HG03103 (cell line): Measurements from ENCODE around the gene GRWD1.

ENCODE experiments used
- ATAC-seq: cut with Tn5 transposase; IDR thresholded peaks from one replicate; pipeline ENCODE4 v1.9.1; 2021; ENCODE audit warnings: low read depth; ENCODE audit not compliant: unreplicated experiment

Gene GRWD1

GRCh38 chr19:48445606-48446481, at the start of gene GRWD1:
TSS of gene GRWD1 (plus strand) at chr19:48445983. CDS start at chr19:48446006, 23 bp downstream.
- ATAC-seq = peak; percentile 64

- ATAC-seq = no peak
Observed at GRCh38 chr19:48396016-48396823, 49.6 kb upstream of the GRWD1 start.

GRCh38 chr19:48396824-48397176, 49.0 kb upstream of the GRWD1 start:
- ATAC-seq = no peak

GRCh38 chr19:48397263-48398101, 48.3 kb upstream of the GRWD1 start:
- ATAC-seq = no peak

GRCh38 chr19:48398102-48398374, 47.7 kb upstream of the GRWD1 start:
- ATAC-seq = no peak

GRCh38 chr19:48398375-48399235, 47.2 kb upstream of the GRWD1 start:
- ATAC-seq = peak; percentile 45

GRCh38 chr19:48400018-48400742, 45.6 kb upstream of the GRWD1 start:
- no peak for ATAC-seq

- ATAC-seq = no peak
Observed at GRCh38 chr19:48401287-48401686, 44.5 kb upstream of the GRWD1 start.

GRCh38 chr19:48403606-48404005, 42.2 kb upstream of the GRWD1 start:
- ATAC-seq = no peak

GRCh38 chr19:48405010-48405659, 40.6 kb upstream of the GRWD1 start:
- ATAC-seq = no peak

- no peak for ATAC-seq
Observed at GRCh38 chr19:48405850-48406249, 39.9 kb upstream of the GRWD1 start.

GRCh38 chr19:48413879-48414587, 31.8 kb upstream of the GRWD1 start:
- ATAC-seq = no peak

- ATAC-seq = no peak
Observed at GRCh38 chr19:48415395-48415794, 30.4 kb upstream of the GRWD1 start.

GRCh38 chr19:48415806-48416221, 30.0 kb upstream of the GRWD1 start:
- no peak for ATAC-seq

- no peak for ATAC-seq
Observed at GRCh38 chr19:48417421-48417820, 28.4 kb upstream of the GRWD1 start.

GRCh38 chr19:48418317-48419064, 27.3 kb upstream of the GRWD1 start:
- ATAC-seq = no peak

GRCh38 chr19:48419158-48419920, 26.4 kb upstream of the GRWD1 start:
- no peak for ATAC-seq
